ENCODE data around the gene TMOD1.

GRCh38 chr9:97636903-97637302, 135.4 kb downstream of the TMOD1 start:
- TF ChIP-seq POLR2AphosphoS5 (IDR thresholded peaks at IDR 0.05; ENCODE audit: low read depth, low read length) = no peak
- no peak for TF ChIP-seq RNF2 (IDR thresholded peaks at IDR 0.05; ENCODE audit: borderline replicate concordance, low read depth, low read length, missing control alignments, poor library complexity, severe bottlenecking)
- no peak for TF ChIP-seq KDM1A (IDR thresholded peaks at IDR 0.05; ENCODE audit: borderline replicate concordance, low read length)
- no peak for TF ChIP-seq TEAD4 (IDR thresholded peaks at IDR 0.05; ENCODE audit: low read depth, low read length)
- no peak for TF ChIP-seq EP300 (IDR thresholded peaks at IDR 0.05; ENCODE audit: borderline replicate concordance in 1 of 2, low read depth in 2 of 2, low read length in 2 of 2)
- no peak for TF ChIP-seq RFX5 (IDR thresholded peaks at IDR 0.05; ENCODE audit: borderline replicate concordance, low read depth, low read length)
- TF ChIP-seq, protein P1, sequence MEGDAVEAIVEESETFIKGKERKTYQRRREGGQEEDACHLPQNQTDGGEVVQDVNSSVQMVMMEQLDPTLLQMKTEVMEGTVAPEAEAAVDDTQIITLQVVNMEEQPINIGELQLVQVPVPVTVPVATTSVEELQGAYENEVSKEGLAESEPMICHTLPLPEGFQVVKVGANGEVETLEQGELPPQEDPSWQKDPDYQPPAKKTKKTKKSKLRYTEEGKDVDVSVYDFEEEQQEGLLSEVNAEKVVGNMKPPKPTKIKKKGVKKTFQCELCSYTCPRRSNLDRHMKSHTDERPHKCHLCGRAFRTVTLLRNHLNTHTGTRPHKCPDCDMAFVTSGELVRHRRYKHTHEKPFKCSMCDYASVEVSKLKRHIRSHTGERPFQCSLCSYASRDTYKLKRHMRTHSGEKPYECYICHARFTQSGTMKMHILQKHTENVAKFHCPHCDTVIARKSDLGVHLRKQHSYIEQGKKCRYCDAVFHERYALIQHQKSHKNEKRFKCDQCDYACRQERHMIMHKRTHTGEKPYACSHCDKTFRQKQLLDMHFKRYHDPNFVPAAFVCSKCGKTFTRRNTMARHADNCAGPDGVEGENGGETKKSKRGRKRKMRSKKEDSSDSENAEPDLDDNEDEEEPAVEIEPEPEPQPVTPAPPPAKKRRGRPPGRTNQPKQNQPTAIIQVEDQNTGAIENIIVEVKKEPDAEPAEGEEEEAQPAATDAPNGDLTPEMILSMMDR (IDR thresholded peaks at IDR 0.05; ENCODE audit: control extremely low read depth in 1 of 3, insufficient read depth in 1 of 3, low read depth in 1 of 3, low read length in 3 of 3) = no peak
- TF ChIP-seq EZH2 (IDR thresholded peaks at IDR 0.05; ENCODE audit: low read depth, low read length, severe bottlenecking) = no peak
- TF ChIP-seq TBP (IDR thresholded peaks at IDR 0.05; ENCODE audit: low read depth, low read length) = no peak
- no peak for TF ChIP-seq MAFK (IDR thresholded peaks at IDR 0.05; ENCODE audit: low read depth, low read length)
- no peak for TF ChIP-seq SUZ12 (IDR thresholded peaks at IDR 0.05; ENCODE audit: low read length)
- TF ChIP-seq SIRT6 (IDR thresholded peaks at IDR 0.05; ENCODE audit: low read length) = no peak
- TF ChIP-seq TAF1 (IDR thresholded peaks at IDR 0.05; ENCODE audit: low read depth, low read length) = no peak

Measured in H1 (cell line).